22Rv1 (cell line): ENCODE results near the gene CYGB.
"Not testable (repeated sequence)": the region's sequence is repeated elsewhere in the genome, so short reads cannot be mapped to it uniquely, and the experiment has no call there.

Experiments
- H3K27ac ChIP-seq: fragments of 450-650 bp; 2 replicates; pipeline ENCODE4 v1.5.1; 2017
- CTCF ChIP-seq: fragments of 450-650 bp; IDR thresholded peaks from 2 replicates; pipeline ENCODE4 v1.5.1; 2017; ENCODE audit warnings: mild to moderate bottlenecking
- ZFX ChIP-seq: fragments of 450-650 bp; IDR thresholded peaks from 2 replicates; pipeline ENCODE4 v1.6.1; 2017; ENCODE audit warnings: antibody characterized with exemption, borderline replicate concordance

The CYGB gene

DNA sequence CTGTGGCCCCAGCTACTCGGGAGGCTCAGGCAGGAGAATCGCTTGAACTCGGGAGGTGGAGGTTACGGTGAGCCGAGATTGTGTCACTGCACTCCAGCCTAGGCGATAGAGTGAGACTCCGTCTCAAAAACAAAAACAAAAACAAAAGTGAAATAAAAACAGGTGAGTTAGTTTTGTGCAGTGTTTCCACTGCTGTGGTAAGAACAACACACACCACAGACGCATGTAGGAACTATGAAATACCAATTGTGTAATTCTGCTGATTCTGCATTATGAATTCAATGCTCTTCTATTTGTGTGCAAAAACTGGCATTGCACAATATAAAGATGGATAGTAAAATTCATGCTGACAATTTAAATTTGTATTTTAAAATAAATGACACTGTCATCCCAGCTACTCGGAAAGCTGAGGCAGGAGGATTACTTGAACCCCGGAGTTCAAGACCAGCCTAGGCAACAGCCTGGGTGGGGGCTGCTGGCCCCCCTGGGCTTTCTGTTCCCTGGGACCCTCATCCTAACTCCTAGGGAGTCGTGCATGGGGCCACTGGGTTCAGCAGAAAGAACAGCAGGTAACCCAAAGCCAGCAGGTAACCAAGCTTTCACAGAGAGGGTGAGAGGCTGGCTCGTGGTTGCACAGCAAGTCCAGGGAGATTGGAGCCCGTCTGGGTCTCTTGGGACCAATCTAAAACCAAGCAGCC, 25.7 kb downstream of the CYGB start:
- TF ChIP-seq CTCF: no peak
- TF ChIP-seq ZFX: no peak
- H3K27ac ChIP-seq: no peak overlapping the region

DNA sequence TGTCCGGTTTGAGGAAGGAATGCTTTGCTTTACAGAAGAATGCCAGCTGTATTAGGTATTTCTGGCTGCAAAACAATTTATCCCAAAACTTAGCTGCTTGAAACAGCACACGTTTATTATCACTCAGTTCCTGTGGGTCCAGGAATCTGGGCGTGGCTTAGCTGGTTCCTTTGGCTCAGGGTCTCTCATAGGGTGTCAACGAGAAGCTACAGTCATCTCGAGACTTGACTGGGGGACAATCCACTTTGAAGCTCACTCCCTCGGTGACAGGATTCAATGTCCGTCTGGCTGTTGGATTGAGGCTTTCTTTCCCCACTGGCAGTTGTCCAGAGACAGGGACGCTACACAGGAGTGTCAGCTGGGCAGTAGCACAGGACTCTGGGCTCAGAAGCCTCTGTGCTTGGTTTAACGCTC, 26.7 kb downstream of the CYGB start:
- H3K27ac ChIP-seq: no peak overlapping the region

GRCh38 chr17:76508472-76509063, 28.9 kb downstream of the CYGB start:
- not testable (repeated sequence) for H3K27ac ChIP-seq

More for the DNA sequence above, 26.7 kb downstream of the CYGB start:
- TF ChIP-seq CTCF (no peak), ZFX (no peak)

DNA sequence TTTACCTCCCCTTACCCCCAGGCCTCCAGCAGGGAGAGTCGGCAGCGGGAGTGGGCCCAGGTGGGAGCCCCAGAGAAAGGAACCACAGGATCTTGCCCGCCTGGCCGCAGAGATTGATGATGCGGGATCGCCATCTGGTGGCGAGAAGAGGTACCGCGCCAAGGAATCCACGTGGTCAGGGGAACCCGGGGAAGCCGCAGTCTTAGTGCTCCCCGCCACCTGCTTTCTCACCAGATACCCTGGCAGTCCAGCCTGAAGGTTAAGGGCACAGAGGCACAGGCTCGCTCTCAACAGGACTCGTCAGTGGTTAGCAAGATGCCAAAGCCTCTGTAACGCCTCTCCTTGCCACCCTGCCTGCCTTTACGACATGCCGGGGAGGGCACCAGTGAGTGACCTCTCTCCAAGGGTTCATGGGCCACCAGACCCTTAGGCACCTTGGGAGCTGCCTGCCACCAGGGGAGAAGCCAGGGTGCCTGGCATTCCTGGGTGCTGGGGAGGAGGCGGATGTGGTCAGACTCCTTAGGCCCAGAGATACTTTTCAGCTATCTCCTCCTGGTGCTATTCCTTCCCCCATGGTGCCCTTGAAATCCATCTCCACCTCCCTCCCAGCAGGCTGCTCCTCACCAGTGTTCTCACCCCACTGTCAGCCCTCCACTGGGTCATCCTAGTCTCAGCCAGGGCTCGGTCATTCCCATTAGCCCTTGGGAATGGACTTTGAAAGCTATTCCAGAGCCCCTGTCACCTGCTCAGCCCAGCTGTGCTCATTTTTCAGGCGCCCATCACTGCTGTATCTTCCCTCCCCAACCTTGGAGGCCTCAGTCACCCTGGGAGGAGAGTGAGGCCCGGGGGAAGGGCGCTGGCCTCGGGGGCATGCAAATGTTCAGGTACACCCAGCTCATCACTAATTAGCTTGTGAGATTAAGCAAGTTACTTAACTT, 30.8 kb downstream of the CYGB start:
- TF ChIP-seq CTCF (peak; percentile 89), ZFX (no peak)
- H3K27ac ChIP-seq: no peak overlapping the region

GRCh38 chr17:76504117-76504516, 33.4 kb downstream of the CYGB start:
- no peak for TF ChIP-seq CTCF

DNA sequence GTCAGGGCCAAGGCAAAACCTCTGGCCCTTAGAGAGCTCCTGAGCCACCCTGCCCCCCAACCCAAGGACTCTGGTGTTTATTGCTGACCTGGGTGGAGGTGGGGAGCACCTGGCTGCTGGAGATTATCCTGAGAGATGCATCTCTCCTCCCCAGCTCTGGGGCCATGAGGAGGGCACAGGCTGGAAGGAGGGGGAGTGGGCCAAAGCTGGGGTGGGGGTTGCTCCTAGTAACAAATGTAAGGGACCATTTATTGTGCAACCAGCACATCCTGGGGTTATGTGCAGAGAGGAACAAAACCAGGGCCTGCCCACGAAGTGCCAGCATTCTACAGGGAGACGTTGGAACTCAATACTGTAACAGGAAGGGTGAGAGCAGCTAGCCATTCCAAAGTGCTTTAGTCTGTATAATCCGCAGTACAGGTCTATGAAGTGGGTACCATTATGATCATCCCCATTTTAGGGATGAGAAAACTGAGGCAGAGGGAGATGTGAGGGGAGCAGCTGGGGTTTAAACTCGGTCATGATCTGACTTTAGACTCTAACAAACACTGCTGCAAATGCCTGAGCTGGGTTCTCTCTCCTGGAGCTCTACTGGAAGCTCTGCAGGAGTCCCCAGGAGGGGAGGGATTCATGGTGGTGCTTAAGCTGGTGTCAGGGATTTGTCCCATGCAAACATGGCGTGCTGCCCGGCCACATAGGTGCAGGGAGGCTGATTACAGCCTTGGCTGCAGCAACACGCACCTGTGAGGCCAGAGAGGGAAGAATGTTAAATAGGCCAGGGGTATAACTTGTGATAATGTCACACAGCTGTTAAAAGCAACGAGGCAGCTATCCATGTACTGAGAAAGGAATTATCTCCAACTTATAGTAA, 34.9 kb downstream of the CYGB start:
- no peak overlapping the region for H3K27ac ChIP-seq

More at GRCh38 chr17:76504117-76504516, 33.4 kb downstream of the CYGB start:
- no peak overlapping the region for H3K27ac ChIP-seq

More for the DNA sequence above, 34.9 kb downstream of the CYGB start:
- TF ChIP-seq CTCF (no peak), ZFX (no peak)
